Keratinocyte (primary cell): ENCODE measurements around the gene EPHB2. TPM values are rescaled to one million over a fixed set of nuclear protein-coding genes. Genes with fewer than 3 reads are reported as not detected.

ENCODE experiments used
- DNase-seq: peaks from one replicate; pipeline ENCODE4 v3.0.0-alpha.2; 2011; ENCODE audit warnings: low read depth, missing footprints, low spot score
- FAIRE-seq: peaks from 2 replicates; lab custom pipeline; 2011; peaks lifted over from hg19 to GRCh38; lab: Jason Lieb, UNC
- H2AFZ ChIP-seq: 2 replicates; pipeline ENCODE4 v1.6.0; 2012; ENCODE audit warnings: low read length, control low read depth, inconsistent platforms; ENCODE audit not compliant: control insufficient read depth
- H3K27ac ChIP-seq: 2 replicates; pipeline ENCODE4 v1.5.1; 2011; ENCODE audit warnings: low read length; ENCODE audit not compliant: control insufficient read depth, insufficient read depth
- H3K27me3 ChIP-seq: 3 replicates; pipeline ENCODE4 v1.6.0; 2011; ENCODE audit warnings: low read length; ENCODE audit not compliant: control insufficient read depth, insufficient read depth; ENCODE audit errors: extremely low read depth
- H3K36me3 ChIP-seq, 2 experiments: 2 replicates in 1 of 2; 3 replicates in 1 of 2; pipeline ENCODE4 v1.5.1; 2011; ENCODE audit warnings: low read length in 2 of 2, mild to moderate bottlenecking in 1 of 2; ENCODE audit not compliant: control insufficient read depth in 2 of 2, insufficient read depth in 2 of 2; ENCODE audit errors: extremely low read depth in 1 of 2
- H3K4me1 ChIP-seq: 3 replicates; pipeline ENCODE4 v1.5.1; 2011; ENCODE audit warnings: low read length; ENCODE audit not compliant: control insufficient read depth, insufficient read depth; ENCODE audit errors: extremely low read depth
- H3K4me2 ChIP-seq: 3 replicates; pipeline ENCODE4 v1.6.0; 2011; ENCODE audit warnings: low read depth, low read length; ENCODE audit not compliant: control insufficient read depth, insufficient read depth; ENCODE audit errors: extremely low read depth
- H3K4me3 ChIP-seq, 3 experiments: fragments of 200-600 bp in 1 of 3; sonication (generic) in 1 of 3; 2 replicates in 2 of 3; 3 replicates in 1 of 3; pipeline ENCODE4 v1.5.1; 2011 to 2016; ENCODE audit warnings: low read length in 3 of 3, mild to moderate bottlenecking in 3 of 3, control low read depth in 2 of 3, inconsistent platforms in 1 of 3, low read depth in 1 of 3, mixed read lengths in 1 of 3, mixed run types in 1 of 3, moderate library complexity in 1 of 3; ENCODE audit not compliant: control insufficient read depth in 2 of 3, insufficient read depth in 2 of 3; ENCODE audit errors: extremely low read depth in 1 of 3
- H3K79me2 ChIP-seq: 2 replicates; pipeline ENCODE4 v1.6.0; 2012; ENCODE audit warnings: low read length; ENCODE audit not compliant: control insufficient read depth, insufficient read depth
- H3K9ac ChIP-seq: 3 replicates; pipeline ENCODE4 v1.6.0; 2011; ENCODE audit warnings: low read length; ENCODE audit not compliant: control insufficient read depth, insufficient read depth; ENCODE audit errors: extremely low read depth
- H3K9me1 ChIP-seq: 3 replicates; pipeline ENCODE4 v1.6.0; 2011; ENCODE audit warnings: low read length; ENCODE audit not compliant: control insufficient read depth, insufficient read depth; ENCODE audit errors: extremely low read depth
- H3K9me3 ChIP-seq: 2 replicates; pipeline ENCODE4 v1.5.1; 2012; ENCODE audit warnings: low read depth, low read length; ENCODE audit not compliant: control insufficient read depth
- H4K20me1 ChIP-seq: 3 replicates; pipeline ENCODE4 v1.6.0; 2011; ENCODE audit warnings: low read length; ENCODE audit not compliant: control insufficient read depth, insufficient read depth; ENCODE audit errors: extremely low read depth
- EZH2 ChIP-seq: IDR thresholded peaks from one replicate; pipeline ENCODE4 v1.6.1; 2012; ENCODE audit warnings: inconsistent platforms, mild to moderate bottlenecking, low read length, moderate library complexity
- dilution Hi-C: fragments of 300-500 bp; cut with MboI; formaldehyde crosslinking; loops from one replicate; pipeline ENCODE4 v1.7.0; 2020; ENCODE audit warnings: low sequenced_read_pairs; ENCODE audit not compliant: extremely low pct_ligation_motif_present
- polyA plus RNA-seq, 5 experiments: library from polyadenylated mRNA; depleted of rRNA in 3 of 5; stranded (reverse) in 3 of 5; stranded (forward) in 1 of 5; unstranded in 1 of 5; fragments of >200 nt; gene quantifications; 1 replicate in 1 of 5; 2 replicates in 3 of 5; 3 replicates in 1 of 5; pipeline versions ENCODE4 v1.2.1 to v1.2.3, GENCODE V29; 2011 to 2012; ENCODE audit warnings: missing spikeins in 2 of 5, low read depth in 1 of 5, low replicate concordance in 1 of 5
- TF ChIP-seq, protein P1 (sequence below), 3 experiments: IDR thresholded peaks in 1 of 3; conservative IDR thresholded peaks in 1 of 3; optimal IDR thresholded peaks in 1 of 3; 2 replicates in 2 of 3; 3 replicates in 1 of 3; pipeline versions ENCODE3 to v1.5.1; 2011; ENCODE audit warnings: low read length in 3 of 3, mild to moderate bottlenecking in 3 of 3, moderate library complexity in 2 of 3, control low read depth in 1 of 3, inconsistent platforms in 1 of 3; ENCODE audit not compliant: insufficient read depth in 2 of 3; ENCODE audit errors: extremely low read depth in 1 of 3

The EPHB2 gene
- polyA plus RNA-seq, 1 donor (not counting 4 experiments of a cell fraction or from before 2014, with no cell fraction given), result 0.10 TPM

GRCh38 chr1:22866868-22867267 is 156.2 kb downstream of the EPHB2 start:
- Histone ChIP-seq H3K4me2 (no peak overlapping the region), H3K9me1 (no peaks in the 10 kb centered on the region), H3K27ac (no peak overlapping the region), H3K4me3 (no peak overlapping the region), H3K36me3 (no peaks in the 10 kb centered on the region), H3K4me1 (no peaks in the 10 kb centered on the region), H3K9me3 (no peaks in the 10 kb centered on the region), H3K79me2 (no peaks in the 10 kb centered on the region), H3K27me3 (peaks cover 16% of the 10 kb centered on the region), H4K20me1 (no peaks in the 10 kb centered on the region), H3K9ac (no peak overlapping the region), H2AFZ (no peak overlapping the region)
- no peak for TF ChIP-seq EZH2
- FAIRE-seq (no peak), DNase-seq (no peak)
- dilution Hi-C loops, result no loop called here

- no peak overlapping the region for H3K9ac ChIP-seq
- H3K27ac ChIP-seq, result no peak overlapping the region
- FAIRE-seq (no peak), DNase-seq (no peak)
- dilution Hi-C loops, result no loop called here
- H3K9me3 ChIP-seq, result no peaks in the 10 kb centered on the region
- H3K4me1 ChIP-seq, result no peaks in the 10 kb centered on the region
- H3K9me1 ChIP-seq, result no peaks in the 10 kb centered on the region
- no peaks in the 10 kb centered on the region for H4K20me1 ChIP-seq
- no peaks in the 10 kb centered on the region for H3K36me3 ChIP-seq
- H3K4me3 ChIP-seq, result no peak overlapping the region
- no peak for TF ChIP-seq EZH2
- TF ChIP-seq, protein P1, sequence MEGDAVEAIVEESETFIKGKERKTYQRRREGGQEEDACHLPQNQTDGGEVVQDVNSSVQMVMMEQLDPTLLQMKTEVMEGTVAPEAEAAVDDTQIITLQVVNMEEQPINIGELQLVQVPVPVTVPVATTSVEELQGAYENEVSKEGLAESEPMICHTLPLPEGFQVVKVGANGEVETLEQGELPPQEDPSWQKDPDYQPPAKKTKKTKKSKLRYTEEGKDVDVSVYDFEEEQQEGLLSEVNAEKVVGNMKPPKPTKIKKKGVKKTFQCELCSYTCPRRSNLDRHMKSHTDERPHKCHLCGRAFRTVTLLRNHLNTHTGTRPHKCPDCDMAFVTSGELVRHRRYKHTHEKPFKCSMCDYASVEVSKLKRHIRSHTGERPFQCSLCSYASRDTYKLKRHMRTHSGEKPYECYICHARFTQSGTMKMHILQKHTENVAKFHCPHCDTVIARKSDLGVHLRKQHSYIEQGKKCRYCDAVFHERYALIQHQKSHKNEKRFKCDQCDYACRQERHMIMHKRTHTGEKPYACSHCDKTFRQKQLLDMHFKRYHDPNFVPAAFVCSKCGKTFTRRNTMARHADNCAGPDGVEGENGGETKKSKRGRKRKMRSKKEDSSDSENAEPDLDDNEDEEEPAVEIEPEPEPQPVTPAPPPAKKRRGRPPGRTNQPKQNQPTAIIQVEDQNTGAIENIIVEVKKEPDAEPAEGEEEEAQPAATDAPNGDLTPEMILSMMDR (optimal IDR thresholded peaks at IDR 0.05 in 1 of 3, IDR thresholded peaks at IDR 0.05 in 1 of 3, conservative IDR thresholded peaks at IDR 0.05 in 1 of 3; ENCODE audit: extremely low read depth in 1 of 3, insufficient read depth in 2 of 3, low read length in 3 of 3), result no peak
- no peak overlapping the region for H2AFZ ChIP-seq
- no peak overlapping the region for H3K4me2 ChIP-seq
- no peaks in the 10 kb centered on the region for H3K79me2 ChIP-seq
- H3K27me3 ChIP-seq, result peaks cover 16% of the 10 kb centered on the region
Observed at GRCh38 chr1:22868331-22868730, 157.7 kb downstream of the EPHB2 start.

DNA sequence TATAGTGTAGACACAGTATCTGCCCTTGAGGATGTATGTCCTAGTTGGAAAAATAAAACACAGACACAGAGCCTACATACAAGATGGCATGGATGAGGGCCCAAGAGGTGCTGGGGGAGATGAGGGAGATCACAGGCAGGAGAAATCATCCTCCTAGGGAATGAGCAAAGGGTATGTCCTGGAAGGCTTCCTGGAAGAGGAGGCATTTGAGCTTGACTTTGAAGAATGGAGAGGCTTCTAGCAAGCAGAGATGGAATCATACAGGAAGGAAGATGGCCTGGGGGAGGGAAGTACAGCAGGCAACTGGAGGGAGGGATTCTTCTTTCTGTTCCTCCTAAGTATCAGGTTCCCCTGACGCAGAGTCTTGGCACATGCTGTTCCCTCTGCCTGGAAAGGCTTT is 158.7 kb downstream of the EPHB2 start:
- no peaks in the 10 kb centered on the region for H3K4me1 ChIP-seq
- dilution Hi-C loops, result no loop called here
- no peak overlapping the region for H2AFZ ChIP-seq
- no peaks in the 10 kb centered on the region for H3K9me1 ChIP-seq
- TF ChIP-seq, protein P1 (optimal IDR thresholded peaks at IDR 0.05 in 1 of 3, IDR thresholded peaks at IDR 0.05 in 1 of 3, conservative IDR thresholded peaks at IDR 0.05 in 1 of 3; ENCODE audit: extremely low read depth in 1 of 3, insufficient read depth in 2 of 3, low read length in 3 of 3), result no peak
- no peak for TF ChIP-seq EZH2
- H4K20me1 ChIP-seq, result no peaks in the 10 kb centered on the region
- H3K79me2 ChIP-seq, result no peaks in the 10 kb centered on the region
- no peak overlapping the region for H3K4me3 ChIP-seq
- peaks cover 16% of the 10 kb centered on the region for H3K27me3 ChIP-seq
- no peak overlapping the region for H3K27ac ChIP-seq
- H3K9me3 ChIP-seq, result no peaks in the 10 kb centered on the region
- DNase-seq (no peak), FAIRE-seq (no peak)
- H3K4me2 ChIP-seq, result no peak overlapping the region
- H3K9ac ChIP-seq, result no peak overlapping the region
- H3K36me3 ChIP-seq, result no peaks in the 10 kb centered on the region
